GM12878 (cell line): Measurements from ENCODE around the gene SRPRB. TPM values are rescaled to one million over a fixed set of nuclear protein-coding genes. Genes with fewer than 3 reads are reported as not detected.

Source experiments
- ATAC-seq: fragments of 200-7000 bp; cut with Tn5 transposase; 3 replicates; pipeline ENCODE4 v1.9.1; 2020; ENCODE audit warnings: mild to moderate bottlenecking, moderate library complexity
- Bru-seq: library from RNA; stranded (reverse); fragments of 400-500 nt; gene quantifications from one replicate; lab custom pipeline; 2021; lab: Mats Ljungman, UMichigan
- BruChase-seq, 2 experiments: library from RNA; stranded (reverse); fragments of 400-500 nt; gene quantifications; one replicate each; lab custom pipeline; 2021; lab: Mats Ljungman, UMichigan
- BruUV-seq: library from RNA; stranded (reverse); fragments of 400-500 nt; replicated peaks from 2 replicates; lab custom pipeline; 2021; lab: Mats Ljungman, UMichigan
- CTCF ChIA-PET: fragments of 300-600 bp; sonication (Branson Sonifier 250); formaldehyde crosslinking; extraction: SDS; loops from one replicate; lab custom pipeline; 2021; ENCODE audit warnings: inconsistent platforms; lab: Yijun Ruan, JAX
- POLR2A ChIA-PET: fragments of 350-600 bp; formaldehyde crosslinking; extraction: SDS; loops from one replicate; lab custom pipeline; 2021; ENCODE audit warnings: inconsistent platforms; lab: Charles Lee
- RAD21 ChIA-PET: fragments of 300-600 bp; sonication (Branson Sonifier 250); formaldehyde crosslinking; loops from one replicate; lab custom pipeline; 2023; ENCODE audit warnings: antibody characterized with exemption; ENCODE audit not compliant: unreplicated experiment; lab: Charles Lee
- SMC1A ChIA-PET: fragments of 300-600 bp; sonication (Branson Sonifier 250); formaldehyde crosslinking; loops from one replicate; lab custom pipeline; 2023; ENCODE audit not compliant: unreplicated experiment, uncharacterized antibody; lab: Charles Lee
- DNase-seq: peaks from one replicate; pipeline ENCODE4 v3.0.0-alpha.2; 2011; ENCODE audit warnings: low read depth, low spot score
- FAIRE-seq: peaks from 3 replicates; lab custom pipeline; 2011; peaks lifted over from hg19 to GRCh38; lab: Jason Lieb, UNC
- H2AFZ ChIP-seq: 2 replicates; pipeline ENCODE4 v1.6.0; 2011; ENCODE audit warnings: low read depth, low read length, control low read depth; ENCODE audit not compliant: control insufficient read depth
- H3K27ac ChIP-seq: 2 replicates; pipeline ENCODE4 v1.5.1; 2011; ENCODE audit warnings: control low read depth; ENCODE audit not compliant: control insufficient read depth, insufficient read depth
- H3K27me3 ChIP-seq, 2 experiments: replicated peaks in 1 of 2; 2 replicates each; pipeline versions ENCODE4 v1.6.0 to v1.6.1; 2011; ENCODE audit warnings: low read length in 1 of 2; ENCODE audit not compliant: control insufficient read depth in 2 of 2, insufficient read depth in 2 of 2
- H3K36me3 ChIP-seq, 2 experiments: 2 replicates each; pipeline ENCODE4 v1.5.1; 2011; ENCODE audit warnings: low read length in 1 of 2; ENCODE audit not compliant: control insufficient read depth in 2 of 2, insufficient read depth in 2 of 2
- H3K4me1 ChIP-seq: 2 replicates; pipeline ENCODE4 v1.6.1; 2011; ENCODE audit warnings: mild to moderate bottlenecking, low read length, moderate library complexity, mixed read lengths; ENCODE audit not compliant: control insufficient read depth, insufficient read depth
- H3K4me2 ChIP-seq: 2 replicates; pipeline ENCODE4 v1.6.0; 2011; ENCODE audit warnings: control low read depth; ENCODE audit not compliant: control insufficient read depth, insufficient read depth
- H3K4me3 ChIP-seq: fragments of 200-600 bp; sonication (generic); 2 replicates; pipeline ENCODE4 v1.5.1; 2016
- H3K79me2 ChIP-seq: 2 replicates; pipeline ENCODE4 v1.6.0; 2011; ENCODE audit warnings: low read length; ENCODE audit not compliant: control insufficient read depth, insufficient read depth
- H3K9ac ChIP-seq: 2 replicates; pipeline ENCODE4 v1.8.0; 2011; ENCODE audit warnings: low read length, control low read depth, mixed read lengths; ENCODE audit not compliant: control insufficient read depth, insufficient read depth
- H3K9me3 ChIP-seq: replicated peaks from 3 replicates; pipeline ENCODE4 v1.5.1; 2011; ENCODE audit warnings: mild to moderate bottlenecking, low read length; ENCODE audit not compliant: control insufficient read depth, insufficient read depth
- H4K20me1 ChIP-seq: 2 replicates; pipeline ENCODE4 v1.6.0; 2011; ENCODE audit not compliant: control insufficient read depth, insufficient read depth
- BHLHE40 ChIP-seq, 2 experiments: fragments of 450-650 bp in 1 of 2; IDR thresholded peaks; 2 replicates each; pipeline ENCODE4 v1.6.1; 2011 to 2017; ENCODE audit warnings: low read depth in 2 of 2, borderline replicate concordance in 1 of 2, improper control_type of control experiment in 1 of 2, low read length in 1 of 2, mild to moderate bottlenecking in 1 of 2
- BMI1 ChIP-seq: fragments of 450-650 bp; IDR thresholded peaks from 2 replicates; pipeline ENCODE4 v1.6.1; 2016; ENCODE audit warnings: mild to moderate bottlenecking, moderate library complexity, borderline replicate concordance
- CBX3 ChIP-seq: fragments of 200-600 bp; sonication (generic); IDR thresholded peaks from 2 replicates; pipeline ENCODE4 v1.6.1; 2016; ENCODE audit warnings: low read depth, borderline replicate concordance
- HCFC1 ChIP-seq: fragments of 150-350 bp; IDR thresholded peaks from 2 replicates; pipeline ENCODE4 v1.6.1; 2014; ENCODE audit warnings: low read length
- HDAC6 ChIP-seq: fragments of 200-600 bp; sonication (generic); IDR thresholded peaks from one replicate; pipeline ENCODE4 v1.8.0; 2017; ENCODE audit warnings: antibody characterized with exemption; ENCODE audit not compliant: unreplicated experiment
- MAX ChIP-seq: IDR thresholded peaks from 2 replicates; pipeline ENCODE4 v1.6.1; 2012; ENCODE audit warnings: low read depth, low read length, improper control_type of control experiment
- MTA3 ChIP-seq: IDR thresholded peaks from 2 replicates; pipeline ENCODE4 v1.6.1; 2012; ENCODE audit warnings: low read length, inconsistent platforms, borderline replicate concordance
- MYC ChIP-seq: IDR thresholded peaks from 2 replicates; pipeline ENCODE4 v1.6.1; 2011; ENCODE audit warnings: mild to moderate bottlenecking, low read length, moderate library complexity, inconsistent platforms; ENCODE audit not compliant: insufficient read depth, insufficient replicate concordance, insufficient read length, severe bottlenecking
- NKRF ChIP-seq: fragments of 450-650 bp; conservative IDR thresholded peaks from 2 replicates; pipeline ENCODE4 v1.6.1; 2017; ENCODE audit warnings: mild to moderate bottlenecking, moderate library complexity
- POLR2AphosphoS5 ChIP-seq: IDR thresholded peaks from 2 replicates; pipeline ENCODE4 v1.6.1; 2011; ENCODE audit warnings: mild to moderate bottlenecking, low read length, inconsistent platforms
- TCF12 ChIP-seq: IDR thresholded peaks from 2 replicates; pipeline ENCODE4 v1.6.1; 2011; ENCODE audit warnings: low read depth, mild to moderate bottlenecking, low read length
- ZBTB33 ChIP-seq: fragments of 450-650 bp; IDR thresholded peaks from 2 replicates; pipeline ENCODE4 v1.6.1; 2017; ENCODE audit warnings: mild to moderate bottlenecking
- WGBS: methylation state at CpG from one replicate; pipeline ENCODE4 v1.1.6; 2016; ENCODE audit warnings: low lambda C conversion rate; ENCODE audit not compliant: insufficient replicate concordance, insufficient coverage; ENCODE audit errors: missing lambda C conversion rate; 5-methylcytosine and 5-hydroxymethylcytosine counted together
- in situ Hi-C: fragments of 300-500 bp; cut with MboI; formaldehyde crosslinking; loops from 9 replicates; pipeline ENCODE4 v1.14.3; 2018; ENCODE audit warnings: mixed read lengths
- intact Hi-C: fragments of 100-400 bp; cut with micrococcal nuclease; formaldehyde crosslinking; loops from one replicate; pipeline ENCODE4 v1.14.2; 2022; ENCODE audit not compliant: unreplicated experiment
- long read RNA-seq, 2 experiments: library from polyadenylated mRNA; unstranded; transcript quantifications; one replicate each; pipeline ENCODE4 v2.0.0, GENCODE V29; 2019 to 2020
- polyA minus RNA-seq, 3 experiments: library from RNA; depleted of rRNA, polyadenylated mRNA; stranded (reverse); fragments of >200 nt; gene quantifications; 2 replicates each; pipeline ENCODE4 v1.2.3, GENCODE V29; 2011
- polyA plus RNA-seq, 11 experiments: library from polyadenylated mRNA; depleted of rRNA in 4 of 11; unstranded in 6 of 11; stranded (reverse) in 5 of 11; fragments of >200 nt; fragmentation: Nextera tagmentation in 4 of 11; fragmentation: Illumina TruSeq in 1 of 11; extraction: Ambion mirVana in 4 of 11; extraction: Trizol in 1 of 11; gene quantifications; 1 replicate in 1 of 11; 2 replicates in 10 of 11; pipeline versions ENCODE4 v1.2.1 to v1.2.3, GENCODE V29; 2011 to 2016; ENCODE audit warnings: inconsistent platforms in 2 of 11, missing spikeins in 2 of 11, low read depth in 1 of 11
- total RNA-seq, 4 experiments: library from RNA; depleted of rRNA in 3 of 4; stranded (reverse); fragments of >200 nt in 3 of 4; fragmentation: Illumina TruSeq in 1 of 4; extraction: Trizol in 1 of 4; gene quantifications; 2 replicates each; pipeline versions ENCODE4 v1.2.1 to v1.2.3, GENCODE V29; 2013 to 2021

Gene SRPRB, protein sequence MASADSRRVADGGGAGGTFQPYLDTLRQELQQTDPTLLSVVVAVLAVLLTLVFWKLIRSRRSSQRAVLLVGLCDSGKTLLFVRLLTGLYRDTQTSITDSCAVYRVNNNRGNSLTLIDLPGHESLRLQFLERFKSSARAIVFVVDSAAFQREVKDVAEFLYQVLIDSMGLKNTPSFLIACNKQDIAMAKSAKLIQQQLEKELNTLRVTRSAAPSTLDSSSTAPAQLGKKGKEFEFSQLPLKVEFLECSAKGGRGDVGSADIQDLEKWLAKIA
- total RNA-seq (2013; cell fraction: nucleolus; rRNA removed) = 40.0 and 42.4 TPM in 2 replicates
- total RNA-seq (2014; rRNA removed) (45.5 and 46.9 TPM in 2 replicates), total RNA-seq (2014; rRNA removed; fragmentation: Illumina TruSeq; extraction: Trizol) (37.6 and 43.0 TPM in 2 replicates), total RNA-seq (2021) (63.0 and 65.1 TPM in 2 replicates), polyA plus RNA-seq (2011; rRNA removed) (45.2 and 45.6 TPM in 2 replicates), polyA plus RNA-seq (2014; fragmentation: Illumina TruSeq; extraction: Trizol) (42.4 and 46.3 TPM in 2 replicates), polyA plus RNA-seq (2014; fragmentation: Nextera tagmentation; extraction: Ambion mirVana) (10 to 100 TPM; 30.6 to 39.1 TPM), polyA plus RNA-seq (2014; rRNA removed) (56.1 and 60.2 TPM in 2 replicates), polyA plus RNA-seq (2016; fragmentation: Nextera tagmentation; extraction: Ambion mirVana) (100 to 1,000 TPM in 1 of 2 experiments, 10 to 100 TPM in 1; 93.7 to 107 TPM), polyA minus RNA-seq (2011; rRNA and poly(A)+ RNA removed) (48.5 and 79.9 TPM in 2 replicates), Bru-seq, nascent RNA (percentile 84 among the genes with signal in this experiment), BruChase-seq, experiment 1, labeled RNA remaining after a 6-hour chase (percentile 73 among the genes with signal in this experiment), BruChase-seq, experiment 2, labeled RNA remaining after a 2-hour chase (percentile 83 among the genes with signal in this experiment)
- 23.8 TPM for polyA plus RNA-seq (2011; ENCODE audit: low read depth)
- polyA plus RNA-seq (2011; cell fraction: cytosol; rRNA removed) = 37.1 and 59.6 TPM in 2 replicates
- polyA plus RNA-seq (2011; cell fraction: nucleus; rRNA removed) = 35.1 and 46.4 TPM in 2 replicates
- 31.6 and 39.6 TPM in 2 replicates for polyA plus RNA-seq (2012)
- 48.1 and 65.5 TPM in 2 replicates for polyA minus RNA-seq (2011; cell fraction: cytosol; rRNA and poly(A)+ RNA removed)
- polyA minus RNA-seq (2011; cell fraction: nucleus; rRNA and poly(A)+ RNA removed) = 20.3 and 27.9 TPM in 2 replicates
- long read RNA-seq, experiment 1, partial matches to known transcripts = 82 of 102 reads
- long read RNA-seq, experiment 1, other reads (novel, unspliced or antisense) = 17 of 102 reads
- long read RNA-seq, experiment 2, partial matches to known transcripts = 658 of 674 reads
- long read RNA-seq, experiment 2, other reads (novel, unspliced or antisense) = 15 of 674 reads

DNA sequence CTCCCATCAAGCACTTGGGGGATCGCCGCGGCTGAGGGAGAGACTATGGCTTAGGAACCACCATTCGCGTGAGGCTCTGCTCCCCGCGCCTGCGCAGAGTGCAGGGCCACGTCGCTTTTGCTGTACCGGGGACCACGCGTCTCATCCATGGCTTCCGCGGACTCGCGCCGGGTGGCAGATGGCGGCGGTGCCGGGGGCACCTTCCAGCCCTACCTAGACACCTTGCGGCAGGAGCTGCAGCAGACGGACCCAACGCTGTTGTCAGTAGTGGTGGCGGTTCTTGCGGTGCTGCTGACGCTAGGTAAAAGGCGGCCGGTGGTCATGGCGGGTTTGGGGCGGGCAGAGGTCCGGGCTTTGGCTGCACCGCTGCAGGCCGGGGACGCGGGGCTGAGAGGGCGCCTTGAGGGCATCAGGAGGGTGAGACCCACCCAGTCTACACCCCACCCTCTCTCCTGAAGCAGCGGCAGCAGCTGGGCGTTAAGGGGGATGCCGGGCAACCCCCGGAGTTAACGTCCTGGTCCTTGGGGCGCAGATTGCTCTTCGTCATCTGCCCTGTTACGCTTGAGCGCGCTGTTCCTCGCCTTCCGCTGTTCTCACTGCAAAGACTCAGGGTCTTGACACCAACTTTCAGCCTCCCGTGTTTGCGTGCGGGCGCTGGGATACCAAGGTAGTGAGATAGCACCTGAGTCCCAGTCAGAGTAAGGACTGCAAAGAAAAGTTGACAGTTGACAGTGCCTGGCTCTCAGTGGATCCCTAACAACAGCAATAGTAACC lies at the start of gene SRPRB:
TSS of gene SRPRB (plus strand) at position 114 of the 774 bp plus-strand sequence. CDS start at position 148, 34 bp downstream.
- in situ Hi-C loops = no loop called here
- POLR2A ChIA-PET = no interaction called here
- no peaks in the 10 kb centered on the region for H3K27me3 ChIP-seq
- TF ChIP-seq NKRF (peak; percentile 91), MYC (peak; percentile 92), MAX (peak; percentile 87), BHLHE40 (IDR thresholded peaks at IDR 0.05; ENCODE audit: borderline replicate concordance in 1 of 2, low read depth in 2 of 2, low read length in 1 of 2) (peak in 1 of 2 experiments; percentile 37; a peak in 1 of 4 replicates), BMI1 (no peak), HDAC6 (peak; percentile 59), CBX3 (no peak), TCF12 (peak; percentile 19; the same call in 1 of the 2 replicates), POLR2AphosphoS5 (peak; percentile 93), HCFC1 (peak; percentile 93), ZBTB33 (no peak), MTA3 (no peak)

More for the DNA sequence above, at the start of gene SRPRB:
- ChIA-PET RAD21 (no interaction called here), SMC1A (interaction anchor here (2.3 kb wide), 1 partner anchor 12 kb away, joined by 16 read pairs; no protein-coding TSS in a partner anchor), CTCF (interaction anchor here (1.7 to 3.0 kb wide), 2 partner anchors 11 to 123 kb away, joined by 5 to 24 read pairs; no protein-coding TSS in a partner anchor)
- ATAC-seq (peak; percentile 98), DNase-seq (peak; percentile 87), FAIRE-seq (peak; percentile 97)
- BruUV-seq = no TSS peak
- Histone ChIP-seq H3K27ac (peak within 1 kb of the TSS; percentile 60), H3K9me3 (no peaks in the 10 kb centered on the region), H3K4me1 (no peaks in the 10 kb centered on the region), H3K9ac (peak within 1 kb of the TSS; percentile 69), H4K20me1 (no peaks in the 10 kb centered on the region), H3K4me2 (peak within 1 kb of the TSS; percentile 62), H3K4me3 (peak within 1 kb of the TSS; percentile 74), H2AFZ (peak within 1 kb of the TSS; percentile 96), H3K36me3 (no peaks in the 10 kb centered on the region), H3K79me2 (peaks cover 23% of the 10 kb centered on the region)
- intact Hi-C loops = loop anchor here (2.0 to 5.0 kb wide), 3 partner anchors 143 to 681 kb away; partner anchors contain the start of genes ANAPC13 and CEP63
- under 1% methylated on average over 51 of the region's 53 CpGs for WGBS
